ENCODE data around the gene CERKL.

DNA sequence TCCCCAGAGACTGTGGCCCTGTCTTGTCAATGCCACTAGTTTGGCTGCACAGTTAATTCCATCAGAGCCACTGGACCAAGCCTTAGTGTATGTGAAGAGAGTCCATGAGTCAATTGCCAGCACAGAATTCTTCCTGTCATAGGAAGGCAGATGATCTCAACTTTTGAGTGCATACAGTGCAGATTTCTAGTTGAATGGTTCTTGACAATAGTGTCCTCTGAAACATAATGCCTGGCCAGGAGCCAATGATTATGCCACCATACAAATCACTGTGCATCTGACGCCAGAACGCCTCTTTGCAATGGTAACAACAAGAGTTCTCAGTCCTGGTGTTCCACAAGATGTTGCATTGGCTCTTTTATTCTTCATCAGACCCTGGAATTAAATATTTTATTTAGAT, 16.3 kb upstream of the CERKL start:
- TF ChIP-seq POLR2A (IDR thresholded peaks at IDR 0.05; ENCODE audit: low read depth, low read length): no peak
- no peak for TF ChIP-seq POLR2AphosphoS5 (IDR thresholded peaks at IDR 0.05; ENCODE audit: low read depth, low read length)

Data from GM12892 (cell line).